HepG2 (cell line): ENCODE results near the gene DMPK. TPM values are rescaled to one million over a fixed set of nuclear protein-coding genes. Genes with fewer than 3 reads are reported as not detected.

Experiments
- TEAD3 ChIP-seq: optimal IDR thresholded peaks from 2 replicates; pipeline ENCODE3; 2016; ENCODE audit warnings: borderline replicate concordance
- ZNF484 ChIP-seq: sonication (generic); formaldehyde crosslinking; IDR thresholded peaks from 2 replicates; pipeline ENCODE4 v1.5.1; 2020; ENCODE audit warnings: mild to moderate bottlenecking, low read depth, missing genetic modification reagents, borderline replicate concordance
- polyA plus RNA-seq, 8 experiments: library from polyadenylated mRNA; depleted of rRNA in 3 of 8; stranded (reverse) in 7 of 8; unstranded in 1 of 8; fragments of >200 nt; fragmentation: Illumina TruSeq in 4 of 8; extraction: Trizol in 4 of 8; gene quantifications; 2 replicates each; pipeline versions ENCODE4 v1.2.1 to v1.2.3, GENCODE V29; 2011 to 2016; ENCODE audit warnings: low read depth in 4 of 8, missing spikeins in 1 of 8, mixed read lengths in 1 of 8; ENCODE audit not compliant: insufficient read depth in 1 of 8
- total RNA-seq, 5 experiments: library from RNA; depleted of rRNA; stranded (reverse); fragments of >200 nt; fragmentation: Illumina TruSeq; extraction: Trizol; gene quantifications; 2 replicates each; pipeline ENCODE4 v1.2.3, GENCODE V29; 2016; ENCODE audit warnings: low read depth in 1 of 5
- TF ChIP-seq, protein P1 (sequence below): sonication (generic); formaldehyde crosslinking; IDR thresholded peaks from 2 replicates; pipeline ENCODE4 v1.9.0; 2022; ENCODE audit warnings: low read depth, missing genetic modification reagents
- TF ChIP-seq, protein P2 (sequence below): sonication (generic); formaldehyde crosslinking; IDR thresholded peaks from 2 replicates; pipeline ENCODE4 v1.4.0; 2020; ENCODE audit warnings: missing genetic modification reagents, borderline replicate concordance
- TF ChIP-seq, protein P3 (sequence below): sonication (generic); formaldehyde crosslinking; IDR thresholded peaks from 2 replicates; pipeline ENCODE4 v1.4.0; 2020; ENCODE audit warnings: missing genetic modification reagents, borderline replicate concordance
- TF ChIP-seq, protein P4 (sequence below): sonication (generic); formaldehyde crosslinking; IDR thresholded peaks from 2 replicates; pipeline ENCODE4 v1.8.1; 2023; ENCODE audit warnings: missing genetic modification reagents, mild to moderate bottlenecking, borderline replicate concordance

DMPK gene
- total and polyA plus RNA-seq, 2 of the 13 experiments (the other 11 are each of a cell fraction or from before 2014, with no cell fraction given), result 5.3 to 8.8 TPM

DNA sequence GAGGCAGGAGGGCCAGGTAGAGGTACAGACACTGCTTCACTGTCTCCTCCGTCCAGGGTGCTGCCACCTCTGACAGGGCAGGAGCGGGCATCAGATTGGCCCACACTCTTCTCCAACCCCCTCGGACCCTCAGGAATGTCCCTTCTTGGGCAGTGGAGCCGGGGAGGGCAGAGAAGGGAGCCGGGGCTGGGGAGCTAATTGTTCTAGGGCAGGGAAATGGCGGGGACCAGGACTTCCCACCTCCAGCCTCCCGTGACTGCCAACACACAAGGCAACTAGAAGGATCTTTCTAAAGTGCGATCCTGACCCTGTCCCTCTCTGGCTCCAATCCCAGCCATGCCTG lies 42.9 kb upstream of the DMPK start (continued):
- TF ChIP-seq, protein P1, sequence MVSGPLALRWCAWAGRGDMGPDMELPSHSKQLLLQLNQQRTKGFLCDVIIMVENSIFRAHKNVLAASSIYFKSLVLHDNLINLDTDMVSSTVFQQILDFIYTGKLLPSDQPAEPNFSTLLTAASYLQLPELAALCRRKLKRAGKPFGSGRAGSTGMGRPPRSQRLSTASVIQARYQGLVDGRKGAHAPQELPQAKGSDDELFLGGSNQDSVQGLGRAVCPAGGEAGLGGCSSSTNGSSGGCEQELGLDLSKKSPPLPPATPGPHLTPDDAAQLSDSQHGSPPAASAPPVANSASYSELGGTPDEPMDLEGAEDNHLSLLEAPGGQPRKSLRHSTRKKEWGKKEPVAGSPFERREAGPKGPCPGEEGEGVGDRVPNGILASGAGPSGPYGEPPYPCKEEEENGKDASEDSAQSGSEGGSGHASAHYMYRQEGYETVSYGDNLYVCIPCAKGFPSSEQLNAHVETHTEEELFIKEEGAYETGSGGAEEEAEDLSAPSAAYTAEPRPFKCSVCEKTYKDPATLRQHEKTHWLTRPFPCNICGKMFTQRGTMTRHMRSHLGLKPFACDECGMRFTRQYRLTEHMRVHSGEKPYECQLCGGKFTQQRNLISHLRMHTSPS, result no peak
- TF ChIP-seq, protein P2, sequence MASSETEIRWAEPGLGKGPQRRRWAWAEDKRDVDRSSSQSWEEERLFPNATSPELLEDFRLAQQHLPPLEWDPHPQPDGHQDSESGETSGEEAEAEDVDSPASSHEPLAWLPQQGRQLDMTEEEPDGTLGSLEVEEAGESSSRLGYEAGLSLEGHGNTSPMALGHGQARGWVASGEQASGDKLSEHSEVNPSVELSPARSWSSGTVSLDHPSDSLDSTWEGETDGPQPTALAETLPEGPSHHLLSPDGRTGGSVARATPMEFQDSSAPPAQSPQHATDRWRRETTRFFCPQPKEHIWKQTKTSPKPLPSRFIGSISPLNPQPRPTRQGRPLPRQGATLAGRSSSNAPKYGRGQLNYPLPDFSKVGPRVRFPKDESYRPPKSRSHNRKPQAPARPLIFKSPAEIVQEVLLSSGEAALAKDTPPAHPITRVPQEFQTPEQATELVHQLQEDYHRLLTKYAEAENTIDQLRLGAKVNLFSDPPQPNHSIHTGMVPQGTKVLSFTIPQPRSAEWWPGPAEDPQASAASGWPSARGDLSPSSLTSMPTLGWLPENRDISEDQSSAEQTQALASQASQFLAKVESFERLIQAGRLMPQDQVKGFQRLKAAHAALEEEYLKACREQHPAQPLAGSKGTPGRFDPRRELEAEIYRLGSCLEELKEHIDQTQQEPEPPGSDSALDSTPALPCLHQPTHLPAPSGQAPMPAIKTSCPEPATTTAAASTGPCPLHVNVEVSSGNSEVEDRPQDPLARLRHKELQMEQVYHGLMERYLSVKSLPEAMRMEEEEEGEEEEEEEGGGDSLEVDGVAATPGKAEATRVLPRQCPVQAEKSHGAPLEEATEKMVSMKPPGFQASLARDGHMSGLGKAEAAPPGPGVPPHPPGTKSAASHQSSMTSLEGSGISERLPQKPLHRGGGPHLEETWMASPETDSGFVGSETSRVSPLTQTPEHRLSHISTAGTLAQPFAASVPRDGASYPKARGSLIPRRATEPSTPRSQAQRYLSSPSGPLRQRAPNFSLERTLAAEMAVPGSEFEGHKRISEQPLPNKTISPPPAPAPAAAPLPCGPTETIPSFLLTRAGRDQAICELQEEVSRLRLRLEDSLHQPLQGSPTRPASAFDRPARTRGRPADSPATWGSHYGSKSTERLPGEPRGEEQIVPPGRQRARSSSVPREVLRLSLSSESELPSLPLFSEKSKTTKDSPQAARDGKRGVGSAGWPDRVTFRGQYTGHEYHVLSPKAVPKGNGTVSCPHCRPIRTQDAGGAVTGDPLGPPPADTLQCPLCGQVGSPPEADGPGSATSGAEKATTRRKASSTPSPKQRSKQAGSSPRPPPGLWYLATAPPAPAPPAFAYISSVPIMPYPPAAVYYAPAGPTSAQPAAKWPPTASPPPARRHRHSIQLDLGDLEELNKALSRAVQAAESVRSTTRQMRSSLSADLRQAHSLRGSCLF (CRISPR knock-in tag), result no peak
- TF ChIP-seq, protein P3, sequence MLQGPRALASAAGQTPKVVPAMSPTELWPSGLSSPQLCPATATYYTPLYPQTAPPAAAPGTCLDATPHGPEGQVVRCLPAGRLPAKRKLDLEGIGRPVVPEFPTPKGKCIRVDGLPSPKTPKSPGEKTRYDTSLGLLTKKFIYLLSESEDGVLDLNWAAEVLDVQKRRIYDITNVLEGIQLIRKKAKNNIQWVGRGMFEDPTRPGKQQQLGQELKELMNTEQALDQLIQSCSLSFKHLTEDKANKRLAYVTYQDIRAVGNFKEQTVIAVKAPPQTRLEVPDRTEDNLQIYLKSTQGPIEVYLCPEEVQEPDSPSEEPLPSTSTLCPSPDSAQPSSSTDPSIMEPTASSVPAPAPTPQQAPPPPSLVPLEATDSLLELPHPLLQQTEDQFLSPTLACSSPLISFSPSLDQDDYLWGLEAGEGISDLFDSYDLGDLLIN (CRISPR knock-in tag), result no peak
- TF ChIP-seq ZNF484, result no peak
- TF ChIP-seq TEAD3 (CRISPR knock-in tag), result no peak
- TF ChIP-seq, protein P4, sequence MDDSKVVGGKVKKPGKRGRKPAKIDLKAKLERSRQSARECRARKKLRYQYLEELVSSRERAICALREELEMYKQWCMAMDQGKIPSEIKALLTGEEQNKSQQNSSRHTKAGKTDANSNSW (CRISPR knock-in tag), result no peak
- TF ChIP-seq, all 625 proteins: peak for 0
